Mesenchymal stem cell (in vitro differentiated cells and primary cell): Measurements from ENCODE around the gene MIB1.
"Not testable (repeated sequence)": the region's sequence is repeated elsewhere in the genome, so short reads cannot be mapped to it uniquely, and the experiment has no call there.

Source experiments
- DNase-seq: peaks from one replicate; pipeline ENCODE4 v3.0.0-alpha.2; 2013
- H2AFZ ChIP-seq: one replicate; pipeline ENCODE4 v1.6.1; 2013; ENCODE audit warnings: low read depth, mild to moderate bottlenecking, control low read depth, inconsistent platforms, low read length, moderate library complexity
- H2AK5ac ChIP-seq: 2 replicates; pipeline ENCODE4 v1.6.1; 2013; ENCODE audit warnings: low read length, moderate library complexity, mild to moderate bottlenecking, inconsistent platforms; ENCODE audit not compliant: severe bottlenecking
- H2BK120ac ChIP-seq: one replicate; pipeline ENCODE4 v1.6.1; 2013; ENCODE audit warnings: low read depth, mild to moderate bottlenecking, inconsistent platforms, low read length, moderate library complexity
- H2BK12ac ChIP-seq, 2 experiments: one replicate each; pipeline ENCODE4 v1.6.1; 2013; ENCODE audit warnings: inconsistent platforms in 2 of 2, low read length in 2 of 2, mild to moderate bottlenecking in 2 of 2, moderate library complexity in 2 of 2, control low read depth in 1 of 2
- H2BK15ac ChIP-seq: one replicate; pipeline ENCODE4 v1.6.1; 2013; ENCODE audit warnings: mild to moderate bottlenecking, low read depth, inconsistent platforms; ENCODE audit not compliant: poor library complexity, severe bottlenecking
- H2BK5ac ChIP-seq: 2 replicates; pipeline ENCODE4 v1.6.1; 2013; ENCODE audit warnings: low read depth, mild to moderate bottlenecking, low read length, control low read depth, inconsistent platforms; ENCODE audit not compliant: poor library complexity, severe bottlenecking
- H3K14ac ChIP-seq, 2 experiments: one replicate each; pipeline ENCODE4 v1.6.1; 2013; ENCODE audit warnings: inconsistent platforms in 2 of 2, low read length in 2 of 2, control low read depth in 1 of 2, mild to moderate bottlenecking in 1 of 2, moderate library complexity in 1 of 2
- H3K18ac ChIP-seq, 2 experiments: one replicate each; pipeline ENCODE4 v1.6.1; 2013; ENCODE audit warnings: inconsistent platforms in 2 of 2, low read length in 2 of 2, control low read depth in 1 of 2, low read depth in 1 of 2, mild to moderate bottlenecking in 1 of 2
- H3K23ac ChIP-seq, 2 experiments: one replicate each; pipeline ENCODE4 v1.6.1; 2013; ENCODE audit warnings: inconsistent platforms in 2 of 2, low read length in 2 of 2, mild to moderate bottlenecking in 2 of 2, moderate library complexity in 2 of 2, control low read depth in 1 of 2
- H3K27ac ChIP-seq: 2 replicates; pipeline ENCODE4 v1.5.1; 2013; ENCODE audit warnings: mild to moderate bottlenecking, moderate library complexity, low read length, control low read depth, inconsistent platforms; ENCODE audit not compliant: poor library complexity, severe bottlenecking
- H3K27me3 ChIP-seq, 2 experiments: 2 replicates each; pipeline versions ENCODE4 v1.6.1 to v1.7.0; 2013; ENCODE audit warnings: low read length in 2 of 2, mild to moderate bottlenecking in 2 of 2, moderate library complexity in 2 of 2, control low read depth in 1 of 2, inconsistent platforms in 1 of 2; ENCODE audit not compliant: control insufficient read depth in 1 of 2, insufficient read depth in 1 of 2
- H3K36me3 ChIP-seq, 2 experiments: 2 replicates each; pipeline versions ENCODE4 v1.6.1 to v1.7.0; 2013; ENCODE audit warnings: low read length in 2 of 2, control low read depth in 1 of 2, inconsistent platforms in 1 of 2, low read depth in 1 of 2, mild to moderate bottlenecking in 1 of 2; ENCODE audit not compliant: insufficient read depth in 2 of 2, control insufficient read depth in 1 of 2
- H3K4ac ChIP-seq, 2 experiments: one replicate each; pipeline ENCODE4 v1.6.1; 2013; ENCODE audit warnings: inconsistent platforms in 2 of 2, low read length in 2 of 2, mild to moderate bottlenecking in 2 of 2, moderate library complexity in 2 of 2, control low read depth in 1 of 2, low read depth in 1 of 2
- H3K4me1 ChIP-seq: 2 replicates; pipeline ENCODE4 v1.6.1; 2013; ENCODE audit warnings: low read depth, low read length, control low read depth; ENCODE audit not compliant: control insufficient read depth, insufficient read depth
- H3K4me2 ChIP-seq: 2 replicates; pipeline ENCODE4 v1.6.1; 2013; ENCODE audit warnings: low read length, mild to moderate bottlenecking, inconsistent platforms; ENCODE audit not compliant: poor library complexity, severe bottlenecking
- H3K4me3 ChIP-seq, 2 experiments: 2 replicates each; pipeline versions ENCODE4 v1.5.1 to v1.7.0; 2013; ENCODE audit warnings: low read length in 2 of 2, mild to moderate bottlenecking in 2 of 2, control low read depth in 1 of 2, low read depth in 1 of 2; ENCODE audit not compliant: insufficient read depth in 1 of 2
- H3K79me1 ChIP-seq: replicated peaks from 2 replicates; pipeline ENCODE4 v1.6.1; 2013; ENCODE audit warnings: mild to moderate bottlenecking, control low read depth, low read length, inconsistent platforms; ENCODE audit not compliant: poor library complexity, severe bottlenecking
- H3K9ac ChIP-seq: 2 replicates; pipeline ENCODE4 v1.7.0; 2013; ENCODE audit warnings: mild to moderate bottlenecking, low read length, moderate library complexity
- H3K9me3 ChIP-seq: 2 replicates; pipeline ENCODE4 v1.7.0; 2013; ENCODE audit warnings: mild to moderate bottlenecking, low read length; ENCODE audit not compliant: control insufficient read depth
- H4K8ac ChIP-seq: one replicate; pipeline ENCODE4 v1.6.1; 2013; ENCODE audit warnings: inconsistent platforms, mild to moderate bottlenecking, low read length, moderate library complexity
- H4K91ac ChIP-seq: one replicate; pipeline ENCODE4 v1.6.1; 2013; ENCODE audit warnings: mild to moderate bottlenecking, low read length, inconsistent platforms
- WGBS: methylation state at CpG from one replicate; pipeline ENCODE4 v1.1.7; 2013; ENCODE audit warnings: mixed read lengths; 5-methylcytosine and 5-hydroxymethylcytosine counted together

The MIB1 gene

GRCh38 chr18:21777814-21778213 is 37.2 kb downstream of the MIB1 start:
- Histone ChIP-seq H4K91ac (no peak overlapping the region), H3K14ac (no peak overlapping the region), H3K18ac (no peak overlapping the region), H3K27me3 (no peaks in the 10 kb centered on the region), H3K9ac (no peak overlapping the region), H2AFZ (no peak overlapping the region), H3K4me1 (no peaks in the 10 kb centered on the region), H2AK5ac (no peak overlapping the region), H2BK120ac (no peak overlapping the region), H2BK12ac (no peak overlapping the region), H3K23ac (no peak overlapping the region), H3K79me1 (peaks cover 17% of the 10 kb centered on the region), H4K8ac (no peak overlapping the region), H3K4me3 (no peak overlapping the region), H3K27ac (no peak overlapping the region), H3K36me3 (peaks cover 0 to 53% of the 10 kb centered on the region in 2 experiments), H2BK5ac (no peak overlapping the region), H3K4ac (no peak overlapping the region), H3K4me2 (no peak overlapping the region), H2BK15ac (no peak overlapping the region), H3K9me3 (no peaks in the 10 kb centered on the region)
- WGBS = 78% methylated on average over 2 of the region's 2 CpGs
- DNase-seq = no peak

GRCh38 chr18:21786526-21786925 is 45.9 kb downstream of the MIB1 start:
- H2BK12ac ChIP-seq = no peak overlapping the region
- no peak overlapping the region for H3K4me2 ChIP-seq
- no peak overlapping the region for H4K8ac ChIP-seq

GRCh38 chr18:21796089-21796488 is 55.5 kb downstream of the MIB1 start:
- H3K27ac ChIP-seq, H3K9ac ChIP-seq, H3K9me3 ChIP-seq, H2AK5ac ChIP-seq, H3K4ac ChIP-seq, H3K4me2 ChIP-seq, H3K4me3 ChIP-seq, DNase-seq, H2AFZ ChIP-seq, H4K8ac ChIP-seq, H4K91ac ChIP-seq, H3K14ac ChIP-seq, H2BK5ac ChIP-seq, H3K4me1 ChIP-seq, H2BK12ac ChIP-seq, H3K18ac ChIP-seq, H3K27me3 ChIP-seq, H2BK15ac ChIP-seq, H3K23ac ChIP-seq, H2BK120ac ChIP-seq: not testable (repeated sequence)
- Histone ChIP-seq H3K36me3 (peaks cover 4 to 50% of the 10 kb centered on the region in 2 experiments), H3K79me1 (peaks cover 10% of the 10 kb centered on the region)
- WGBS = 94% methylated on average over 2 of the region's 2 CpGs

More at GRCh38 chr18:21786526-21786925, 45.9 kb downstream of the MIB1 start:
- H3K9ac ChIP-seq = no peak overlapping the region
- no peaks in the 10 kb centered on the region for H3K27me3 ChIP-seq
- H3K14ac ChIP-seq = no peak overlapping the region
- H2BK5ac ChIP-seq = no peak overlapping the region
- no peak overlapping the region for H3K27ac ChIP-seq
- H3K4ac ChIP-seq = no peak overlapping the region
- H2BK15ac ChIP-seq = no peak overlapping the region
- no peaks in the 10 kb centered on the region for H3K4me1 ChIP-seq
- H4K91ac ChIP-seq = no peak overlapping the region
- H2AK5ac ChIP-seq = no peak overlapping the region
- peaks cover 24% of the 10 kb centered on the region for H3K79me1 ChIP-seq
- DNase-seq = no peak
- H3K4me3 ChIP-seq = no peak overlapping the region
- no peak overlapping the region for H2BK120ac ChIP-seq
- no peak overlapping the region for H2AFZ ChIP-seq
- no peak overlapping the region for H3K18ac ChIP-seq
- peaks cover 16 to 76% of the 10 kb centered on the region in 2 experiments for H3K36me3 ChIP-seq
- H3K9me3 ChIP-seq = peaks cover 16% of the 10 kb centered on the region
- no peak overlapping the region for H3K23ac ChIP-seq

DNA sequence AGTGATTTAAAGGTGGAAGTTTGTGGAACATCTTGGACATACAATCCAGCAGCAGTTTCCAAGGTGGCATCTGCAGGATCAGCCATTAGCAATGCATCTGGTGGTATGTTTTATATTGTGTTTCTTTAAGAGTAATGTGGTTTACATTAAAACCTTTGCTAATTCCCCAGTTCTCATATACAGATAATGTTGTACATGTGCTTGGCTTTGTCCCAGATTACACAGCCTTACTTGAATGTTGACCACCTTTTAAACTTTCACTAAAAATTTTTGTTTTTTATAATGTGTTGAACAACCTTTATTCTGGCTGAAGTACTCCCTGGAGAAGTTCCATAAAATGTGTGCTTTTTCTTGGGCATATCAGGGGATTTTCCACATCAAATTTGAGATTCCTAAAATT is 57.5 kb downstream of the MIB1 start:
- Histone ChIP-seq H3K18ac (no peak overlapping the region), H3K36me3 (peaks cover 0 to 37% of the 10 kb centered on the region in 2 experiments), H3K4me3 (no peak overlapping the region), H3K23ac (no peak overlapping the region), H2BK12ac (no peak overlapping the region), H3K4me2 (no peak overlapping the region), H3K79me1 (peaks cover 8% of the 10 kb centered on the region), H3K27me3 (no peaks in the 10 kb centered on the region), H2AFZ (no peak overlapping the region), H3K9me3 (no peaks in the 10 kb centered on the region), H3K27ac (no peak overlapping the region), H4K8ac (no peak overlapping the region), H3K4me1 (no peaks in the 10 kb centered on the region), H3K9ac (no peak overlapping the region), H3K4ac (no peak overlapping the region), H2BK5ac (no peak overlapping the region), H3K14ac (no peak overlapping the region), H2AK5ac (no peak overlapping the region), H4K91ac (no peak overlapping the region), H2BK15ac (no peak overlapping the region), H2BK120ac (no peak overlapping the region)
- DNase-seq = no peak
